Sigmoid colon (tissue), 7 donors: ENCODE measurements around the gene RFX4. TPM values are rescaled to one million over a fixed set of nuclear protein-coding genes. Genes with fewer than 3 reads are reported as not detected.

Experiments
- DNase-seq: peaks from one replicate; pipeline ENCODE4 v3.0.0-alpha.2; 2019
- H3K27ac ChIP-seq, 4 donors: fragments of 200-600 bp; sonication (generic); one replicate each; pipeline ENCODE4 v1.5.1; 2016 to 2019; ENCODE audit warnings: mild to moderate bottlenecking in 1 of 4
- H3K27me3 ChIP-seq, 3 donors: fragments of 200-600 bp; sonication (generic); one replicate each; pipeline ENCODE4 v1.5.1; 2019; ENCODE audit warnings: mild to moderate bottlenecking in 1 of 3
- H3K36me3 ChIP-seq, 4 donors: fragments of 200-600 bp; sonication (generic); one replicate each; pipeline ENCODE4 v1.5.1; 2016 to 2019
- H3K4me1 ChIP-seq, 4 donors: fragments of 200-600 bp; sonication (generic); one replicate each; pipeline ENCODE4 v1.5.1; 2017 to 2019
- H3K4me3 ChIP-seq, 4 donors: fragments of 200-600 bp; sonication (generic); one replicate each; pipeline ENCODE4 v1.5.1; 2017 to 2019; ENCODE audit warnings: mild to moderate bottlenecking in 2 of 4, moderate library complexity in 1 of 4
- H3K9me3 ChIP-seq, 4 donors: fragments of 200-600 bp in 3 of 4; sonication (generic) in 3 of 4; one replicate each; pipeline versions ENCODE4 v1.5.1 to v1.6.1; 2013 to 2019
- CTCF ChIP-seq, 4 experiments: fragments of 450-650 bp in 3 of 4; fragments of 200-600 bp in 1 of 4; IDR thresholded peaks; one replicate each; pipeline ENCODE4 v1.5.1; 2016 to 2019; ENCODE audit warnings: antibody characterized with exemption in 4 of 4, mild to moderate bottlenecking in 3 of 4, moderate library complexity in 2 of 4
- EP300 ChIP-seq, 4 donors: sonication (generic); formaldehyde crosslinking; IDR thresholded peaks; one replicate each; pipeline ENCODE4 v1.6.1; 2017; ENCODE audit warnings: antibody characterized with exemption in 4 of 4
- POLR2A ChIP-seq, 2 donors: fragments of 450-650 bp; IDR thresholded peaks; one replicate each; pipeline ENCODE4 v1.6.1; 2016; ENCODE audit warnings: antibody characterized with exemption in 2 of 2, mild to moderate bottlenecking in 2 of 2, moderate library complexity in 2 of 2
- POLR2AphosphoS5 ChIP-seq, 4 donors: sonication (generic); formaldehyde crosslinking; IDR thresholded peaks; one replicate each; pipeline ENCODE4 v1.6.1; 2017; ENCODE audit warnings: antibody characterized with exemption in 4 of 4
- WGBS, 2 donors: extraction: QIAGEN DNeasy Blood & Tissue Kit; methylation state at CpG; one replicate each; pipeline ENCODE4 v1.1.7; 2013; 5-methylcytosine and 5-hydroxymethylcytosine counted together
- intact Hi-C: fragments of 100-400 bp; cut with DNase I; formaldehyde crosslinking; loops from one replicate; pipeline ENCODE4 v1.15.1; 2023
- polyA plus RNA-seq, 3 donors: library from polyadenylated mRNA; stranded (reverse); fragments of 200-250 nt; gene quantifications; one replicate each; pipeline ENCODE4 v1.2.3, GENCODE V29; 2013
- total RNA-seq, 4 donors: library from RNA; depleted of rRNA; stranded (reverse); fragments of >200 nt; gene quantifications; one replicate each; pipeline ENCODE4 v1.1.0, GENCODE V29; 2016
- donor health status: healthy with polysubstance abuse.
- donor health status: Bipolar disorder and iron deficiency.
- donor health status: healthy.

RFX4 gene
- total and polyA plus RNA-seq, 7 donors, result 0.01 TPM; not detected in 6

GRCh38 chr12:106696071-106696470 is 113.3 kb downstream of the RFX4 start:
- no peaks in the 10 kb centered on the region for H3K27me3 ChIP-seq
- DNase-seq, result no peak
- no peaks in the 10 kb centered on the region for H3K36me3 ChIP-seq
- intact Hi-C loops, result no loop called here
- TF ChIP-seq POLR2A (IDR thresholded peaks at IDR 0.05), result no peak
- TF ChIP-seq POLR2AphosphoS5 (IDR thresholded peaks at IDR 0.05), result no peak
- no peak for TF ChIP-seq CTCF (IDR thresholded peaks at IDR 0.05)
- TF ChIP-seq EP300 (IDR thresholded peaks at IDR 0.05), result no peak
- no peak overlapping the region for H3K4me3 ChIP-seq
- no peak overlapping the region for H3K27ac ChIP-seq
- no peaks in the 10 kb centered on the region for H3K4me1 ChIP-seq
- peaks cover 0 to 6% (median 0%) of the 10 kb centered on the region in 4 donors for H3K9me3 ChIP-seq
- WGBS, 2 donors, result 83 to 91% methylated on average over 6 of the region's 6 CpGs

GRCh38 chr12:106696681-106697417 is 114.0 kb downstream of the RFX4 start:
- Histone ChIP-seq H3K4me1 (no peaks in the 10 kb centered on the region), H3K4me3 (no peak overlapping the region), H3K27me3 (no peaks in the 10 kb centered on the region), H3K27ac (no peak overlapping the region), H3K9me3 (peaks cover 0 to 6% (median 3%) of the 10 kb centered on the region in 4 donors), H3K36me3 (no peaks in the 10 kb centered on the region)
- DNase-seq, result no peak
- WGBS, 2 donors, result 43 to 81% methylated on average over 4 of the region's 4 CpGs
- intact Hi-C loops, result no loop called here
- TF ChIP-seq CTCF (IDR thresholded peaks at IDR 0.05) (no peak), POLR2A (IDR thresholded peaks at IDR 0.05) (no peak), POLR2AphosphoS5 (IDR thresholded peaks at IDR 0.05) (no peak), EP300 (IDR thresholded peaks at IDR 0.05) (no peak)

- H3K9me3 ChIP-seq, result peaks cover 0 to 8% (median 3%) of the 10 kb centered on the region in 4 donors
- H3K4me3 ChIP-seq, result no peak overlapping the region
- TF ChIP-seq CTCF (IDR thresholded peaks at IDR 0.05) (no peak), POLR2AphosphoS5 (IDR thresholded peaks at IDR 0.05) (no peak), EP300 (IDR thresholded peaks at IDR 0.05) (no peak), POLR2A (IDR thresholded peaks at IDR 0.05) (no peak)
- WGBS, 2 donors, result 22 to 43% methylated on average over 3 of the region's 3 CpGs
- H3K27ac ChIP-seq, result no peak overlapping the region
- no peak for DNase-seq
- no peaks in the 10 kb centered on the region for H3K27me3 ChIP-seq
- intact Hi-C loops, result no loop called here
- H3K36me3 ChIP-seq, result no peaks in the 10 kb centered on the region
- H3K4me1 ChIP-seq, result no peaks in the 10 kb centered on the region
Observed at GRCh38 chr12:106704081-106704480, 121.3 kb downstream of the RFX4 start.

GRCh38 chr12:106705971-106706370 is 123.2 kb downstream of the RFX4 start:
- Histone ChIP-seq H3K36me3 (no peaks in the 10 kb centered on the region), H3K27me3 (no peaks in the 10 kb centered on the region), H3K27ac (no peak overlapping the region), H3K9me3 (peaks cover 0 to 8% (median 3%) of the 10 kb centered on the region in 4 donors), H3K4me1 (no peaks in the 10 kb centered on the region), H3K4me3 (no peak overlapping the region)
- TF ChIP-seq EP300 (IDR thresholded peaks at IDR 0.05), result no peak
- no peak for TF ChIP-seq POLR2A (IDR thresholded peaks at IDR 0.05)
- no peak for TF ChIP-seq CTCF (IDR thresholded peaks at IDR 0.05)
- no peak for TF ChIP-seq POLR2AphosphoS5 (IDR thresholded peaks at IDR 0.05)
- WGBS, 2 donors, result 91 to 94% methylated on average over 5 of the region's 5 CpGs
- DNase-seq, result no peak
- intact Hi-C loops, result no loop called here
